Measurements from ENCODE around the gene C3orf18.
"Not testable (repeated sequence)": the region's sequence is repeated elsewhere in the genome, so short reads cannot be mapped to it uniquely, and the experiment has no call there.

Gene C3orf18

GRCh38 chr3:50515565-50516439 lies 51.7 kb downstream of the C3orf18 start (continued):
- no peak for TF ChIP-seq GLI2 (tag by site-specific recombination; IDR thresholded peaks at IDR 0.05; ENCODE audit: borderline replicate concordance, low read depth)
- no peak for TF ChIP-seq ZNF16 (tag by site-specific recombination; IDR thresholded peaks at IDR 0.05; ENCODE audit: low read depth)
- no peak for TF ChIP-seq ZNF311 (tag by site-specific recombination; IDR thresholded peaks at IDR 0.05; ENCODE audit: borderline replicate concordance)
- TF ChIP-seq KLF9 (tag by site-specific recombination; IDR thresholded peaks at IDR 0.05; ENCODE audit: low read depth) = no peak
- no peak for TF ChIP-seq ZNF510 (tag by site-specific recombination; IDR thresholded peaks at IDR 0.05; ENCODE audit: insufficient replicate concordance)
- TF ChIP-seq ZSCAN16 (tag by site-specific recombination; IDR thresholded peaks at IDR 0.05) = no peak
- no peak for TF ChIP-seq ZNF324 (tag by site-specific recombination; IDR thresholded peaks at IDR 0.05)
- no peak for TF ChIP-seq HIC1 (tag by site-specific recombination; IDR thresholded peaks at IDR 0.05)
- no peak for TF ChIP-seq ZBTB49 (tag by site-specific recombination; IDR thresholded peaks at IDR 0.05; ENCODE audit: low read depth)
- no peak for TF ChIP-seq ZNF558 (tag by site-specific recombination; IDR thresholded peaks at IDR 0.05)
- TF ChIP-seq ZNF776 (tag by site-specific recombination; IDR thresholded peaks at IDR 0.05; ENCODE audit: borderline replicate concordance) = no peak
- peak; percentile 51; the same call in 1 of the 2 replicates for TF ChIP-seq WT1 (tag by site-specific recombination; IDR thresholded peaks at IDR 0.05)
- TF ChIP-seq ZNF629 (tag by site-specific recombination; IDR thresholded peaks at IDR 0.05) = no peak
- TF ChIP-seq ZNF426 (tag by site-specific recombination; IDR thresholded peaks at IDR 0.05) = no peak
- TF ChIP-seq ZNF133 (tag by site-specific recombination; IDR thresholded peaks at IDR 0.05) = no peak

GRCh38 chr3:50512908-50513307 lies 54.6 kb downstream of the C3orf18 start:
- H3K36me3 ChIP-seq (ENCODE audit: control insufficient read depth in 2 of 2, insufficient read depth in 1 of 2, low read length in 2 of 2); CTCF ChIA-PET; POLR2A ChIA-PET; H3K4me3 ChIP-seq (ENCODE audit: low read depth, low read length); H3K9me3 ChIP-seq (ENCODE audit: control insufficient read depth, insufficient read depth, low read depth, low read length); H3K27ac ChIP-seq (ENCODE audit: extremely low read depth, low read depth, low read length): not testable (repeated sequence)
- H3K4me1 ChIP-seq (ENCODE audit: control insufficient read depth, insufficient read depth, low read length) = peaks cover 13% of the 10 kb centered on the region

- ChIA-PET POLR2A (no interaction called here), CTCF (interaction anchor here (0.6 kb wide), 1 partner anchor 9 kb away, joined by 3 read pairs; the partner anchor contains the start of gene CACNA2D2)
- Histone ChIP-seq H3K36me3 (ENCODE audit: control insufficient read depth in 2 of 2, insufficient read depth in 1 of 2, low read length in 2 of 2) (no peaks in the 10 kb centered on the region), H3K9me3 (ENCODE audit: control insufficient read depth, insufficient read depth, low read depth, low read length) (no peaks in the 10 kb centered on the region), H3K27ac (ENCODE audit: extremely low read depth, low read depth, low read length) (no peak overlapping the region), H3K4me1 (ENCODE audit: control insufficient read depth, insufficient read depth, low read length) (peaks cover 13% of the 10 kb centered on the region), H3K4me3 (ENCODE audit: low read depth, low read length) (no peak overlapping the region)
- no peak for TF ChIP-seq SP2 (tag by site-specific recombination; IDR thresholded peaks at IDR 0.05)
- TF ChIP-seq ZNF639 (tag by site-specific recombination; IDR thresholded peaks at IDR 0.05) = no peak
- no peak for TF ChIP-seq ZNF777 (tag by site-specific recombination; IDR thresholded peaks at IDR 0.05; ENCODE audit: borderline replicate concordance)
These were observed 55.4 kb downstream of the C3orf18 start for GRCh38 chr3:50512131-50512530.

All from HEK293 (cell line).